Measurements from ENCODE around the gene SCLY.

DNA sequence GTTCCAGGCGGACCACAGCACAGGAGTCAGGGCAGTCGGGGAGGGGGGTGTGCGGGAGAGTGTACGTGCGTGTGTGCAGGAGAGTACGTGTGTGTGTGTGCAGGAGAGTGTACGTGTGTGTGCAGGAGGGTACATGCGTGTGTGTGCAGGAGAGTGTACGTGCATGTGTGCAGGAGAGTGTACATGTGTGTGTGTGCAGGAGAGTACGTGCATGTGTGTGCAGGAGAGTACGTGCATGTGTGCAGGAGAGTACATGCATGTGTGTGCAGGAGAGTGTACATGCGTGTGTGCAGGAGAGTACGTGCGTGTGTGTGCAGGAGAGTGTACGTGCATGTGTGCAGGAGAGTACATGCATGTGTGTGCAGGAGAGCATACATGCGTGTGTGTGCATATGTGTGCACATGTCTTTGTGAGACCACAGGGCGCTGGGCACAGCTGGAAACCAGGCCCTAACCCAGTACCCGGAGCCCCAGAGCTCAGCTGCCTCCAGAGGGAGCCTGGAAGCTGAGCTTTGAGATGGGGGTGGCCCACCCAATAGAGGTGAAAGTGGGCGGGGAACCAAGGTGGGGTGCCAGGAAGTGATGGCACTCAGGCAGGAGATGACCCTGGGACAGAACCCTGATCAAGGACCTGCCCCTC lies 63.8 kb downstream of the SCLY start:
- TF ChIP-seq GATA2 (IDR thresholded peaks at IDR 0.05; ENCODE audit: low read depth, low read length), result no peak
- TF ChIP-seq GATA3 (IDR thresholded peaks at IDR 0.05; ENCODE audit: low read depth, low read length), result no peak

Data from SH-SY5Y (cell line).